Right lobe of liver (tissue), 6 donors: Measurements from ENCODE around the gene NFS1. TPM values are rescaled to one million over a fixed set of nuclear protein-coding genes. Genes with fewer than 3 reads are reported as not detected.

ENCODE experiments used
- ATAC-seq, 4 donors: fragments of 200-7000 bp; cut with Tn5 transposase; one replicate each; pipeline ENCODE4 v1.9.1; 2020; ENCODE audit warnings: mild to moderate bottlenecking in 4 of 4, moderate library complexity in 4 of 4
- DNase-seq, 3 donors: peaks; one replicate each; pipeline ENCODE4 v3.0.0-alpha.2; 2020
- H3K27ac ChIP-seq, 3 donors: fragments of 200-600 bp; one replicate each; pipeline ENCODE4 v1.8.0; 2022
- H3K27me3 ChIP-seq, 2 donors: fragments of 200-600 bp; one replicate each; pipeline ENCODE4 v1.8.0; 2022
- H3K36me3 ChIP-seq, 4 donors: fragments of 200-600 bp; sonication (generic) in 1 of 4; one replicate each; pipeline versions ENCODE4 v1.5.1 to v1.8.0; 2017 to 2022; ENCODE audit warnings: control low read depth in 1 of 4
- H3K4me1 ChIP-seq, 4 donors: fragments of 200-600 bp; sonication (generic) in 1 of 4; one replicate each; pipeline versions ENCODE4 v1.5.1 to v1.8.0; 2017 to 2022; ENCODE audit warnings: control low read depth in 1 of 4
- H3K4me3 ChIP-seq, 3 donors: fragments of 200-600 bp; one replicate each; pipeline ENCODE4 v1.8.0; 2022
- H3K9me3 ChIP-seq, 4 donors: fragments of 200-600 bp; sonication (generic) in 1 of 4; one replicate each; pipeline versions ENCODE4 v1.5.1 to v1.8.0; 2017 to 2022; ENCODE audit warnings: control low read depth in 1 of 4
- POLR2A ChIP-seq: fragments of 450-650 bp; IDR thresholded peaks from one replicate; pipeline ENCODE4 v1.6.1; 2017; ENCODE audit warnings: antibody characterized with exemption, mild to moderate bottlenecking
- WGBS: methylation state at CpG from one replicate; pipeline ENCODE4 v1.1.6; 2018; ENCODE audit warnings: low coverage, low lambda C conversion rate; ENCODE audit not compliant: insufficient coverage; ENCODE audit errors: missing lambda C conversion rate; 5-methylcytosine and 5-hydroxymethylcytosine counted together
- intact Hi-C, 2 donors: fragments of 100-400 bp; cut with DNase I; formaldehyde crosslinking; loops; one replicate each; pipeline versions ENCODE4 v1.11.2 to v1.14.1; 2022
- total RNA-seq, 6 experiments: library from RNA; depleted of rRNA in 2 of 6; stranded (reverse); fragments of >200 nt in 2 of 6; fragmentation: NEBNext Ultra II Directional in 3 of 6; extraction: Animal tissue kit (Norgen Biotek cat#: 25700) in 3 of 6; gene quantifications; one replicate each; pipeline versions ENCODE4 v1.1.0 to v1.2.4, GENCODE V29; 2016 to 2023
- TF ChIP-seq, protein P1 (sequence below), 4 donors: fragments of 200-600 bp in 3 of 4; fragments of 450-650 bp in 1 of 4; IDR thresholded peaks; one replicate each; pipeline versions ENCODE4 v1.5.1 to v1.8.0; 2016 to 2022; ENCODE audit warnings: antibody characterized with exemption in 4 of 4, mild to moderate bottlenecking in 2 of 4
- donor health status: DM: no; HTN: yes; CAD: no.
- donor health status: DM: no; HTN: no; CAD: no.
- donor health status: DM: no; HTN: no; CAD: no.
- donor health status: DM: no; HTN: yes; CAD: no.
- donor health status: DM: no; HTN: yes; CAD: no.

NFS1 gene
- total RNA-seq, 6 experiments from 2014 or later, result 30.9 to 63.7 (median 44.3) TPM

- WGBS, result 71% methylated on average over 9 of the region's 12 CpGs
- Histone ChIP-seq H3K4me3 (no peak overlapping the region), H3K27ac (no peak overlapping the region), H3K27me3 (no peaks in the 10 kb centered on the region), H3K4me1 (peaks cover 0 to 12% (median 0%) of the 10 kb centered on the region in 4 donors), H3K36me3 (peaks cover 0 to 37% (median 16%) of the 10 kb centered on the region in 4 donors), H3K9me3 (no peaks in the 10 kb centered on the region)
- intact Hi-C loops, result no loop called here
- TF ChIP-seq, protein P1, sequence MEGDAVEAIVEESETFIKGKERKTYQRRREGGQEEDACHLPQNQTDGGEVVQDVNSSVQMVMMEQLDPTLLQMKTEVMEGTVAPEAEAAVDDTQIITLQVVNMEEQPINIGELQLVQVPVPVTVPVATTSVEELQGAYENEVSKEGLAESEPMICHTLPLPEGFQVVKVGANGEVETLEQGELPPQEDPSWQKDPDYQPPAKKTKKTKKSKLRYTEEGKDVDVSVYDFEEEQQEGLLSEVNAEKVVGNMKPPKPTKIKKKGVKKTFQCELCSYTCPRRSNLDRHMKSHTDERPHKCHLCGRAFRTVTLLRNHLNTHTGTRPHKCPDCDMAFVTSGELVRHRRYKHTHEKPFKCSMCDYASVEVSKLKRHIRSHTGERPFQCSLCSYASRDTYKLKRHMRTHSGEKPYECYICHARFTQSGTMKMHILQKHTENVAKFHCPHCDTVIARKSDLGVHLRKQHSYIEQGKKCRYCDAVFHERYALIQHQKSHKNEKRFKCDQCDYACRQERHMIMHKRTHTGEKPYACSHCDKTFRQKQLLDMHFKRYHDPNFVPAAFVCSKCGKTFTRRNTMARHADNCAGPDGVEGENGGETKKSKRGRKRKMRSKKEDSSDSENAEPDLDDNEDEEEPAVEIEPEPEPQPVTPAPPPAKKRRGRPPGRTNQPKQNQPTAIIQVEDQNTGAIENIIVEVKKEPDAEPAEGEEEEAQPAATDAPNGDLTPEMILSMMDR (IDR thresholded peaks at IDR 0.05), result no peak
- no peak for TF ChIP-seq POLR2A
- ATAC-seq (peak; percentile 77 to 90 (median 84)), DNase-seq (no peak)
Observed at GRCh38 chr20:35629427-35630145, 69.6 kb downstream of the NFS1 start.

- ATAC-seq, result no peak
- WGBS, result 93% methylated on average over 6 of the region's 8 CpGs
- Histone ChIP-seq H3K9me3 (no peaks in the 10 kb centered on the region), H3K36me3 (peaks cover 0 to 37% (median 16%) of the 10 kb centered on the region in 4 donors), H3K4me3 (no peak overlapping the region), H3K27ac (no peak overlapping the region), H3K27me3 (no peaks in the 10 kb centered on the region), H3K4me1 (peaks cover 0 to 12% (median 0%) of the 10 kb centered on the region in 4 donors)
- no peak for DNase-seq
- TF ChIP-seq, protein P1 (IDR thresholded peaks at IDR 0.05), result no peak
- TF ChIP-seq POLR2A, result no peak
- intact Hi-C loops, result no loop called here
Observed at GRCh38 chr20:35627121-35627520, 72.0 kb downstream of the NFS1 start.

GRCh38 chr20:35626386-35627001 lies 72.7 kb downstream of the NFS1 start:
- Histone ChIP-seq H3K9me3 (no peaks in the 10 kb centered on the region), H3K4me1 (peaks cover 0 to 12% (median 0%) of the 10 kb centered on the region in 4 donors), H3K27me3 (no peaks in the 10 kb centered on the region), H3K4me3 (no peak overlapping the region), H3K27ac (no peak overlapping the region), H3K36me3 (peaks cover 0 to 36% (median 16%) of the 10 kb centered on the region in 4 donors)
- ATAC-seq (no peak), DNase-seq (no peak)
- intact Hi-C loops, result no loop called here
- TF ChIP-seq POLR2A, result no peak
- TF ChIP-seq, protein P1 (IDR thresholded peaks at IDR 0.05), result no peak
- WGBS, result 100% methylated on average over 2 of the region's 13 CpGs

DNA sequence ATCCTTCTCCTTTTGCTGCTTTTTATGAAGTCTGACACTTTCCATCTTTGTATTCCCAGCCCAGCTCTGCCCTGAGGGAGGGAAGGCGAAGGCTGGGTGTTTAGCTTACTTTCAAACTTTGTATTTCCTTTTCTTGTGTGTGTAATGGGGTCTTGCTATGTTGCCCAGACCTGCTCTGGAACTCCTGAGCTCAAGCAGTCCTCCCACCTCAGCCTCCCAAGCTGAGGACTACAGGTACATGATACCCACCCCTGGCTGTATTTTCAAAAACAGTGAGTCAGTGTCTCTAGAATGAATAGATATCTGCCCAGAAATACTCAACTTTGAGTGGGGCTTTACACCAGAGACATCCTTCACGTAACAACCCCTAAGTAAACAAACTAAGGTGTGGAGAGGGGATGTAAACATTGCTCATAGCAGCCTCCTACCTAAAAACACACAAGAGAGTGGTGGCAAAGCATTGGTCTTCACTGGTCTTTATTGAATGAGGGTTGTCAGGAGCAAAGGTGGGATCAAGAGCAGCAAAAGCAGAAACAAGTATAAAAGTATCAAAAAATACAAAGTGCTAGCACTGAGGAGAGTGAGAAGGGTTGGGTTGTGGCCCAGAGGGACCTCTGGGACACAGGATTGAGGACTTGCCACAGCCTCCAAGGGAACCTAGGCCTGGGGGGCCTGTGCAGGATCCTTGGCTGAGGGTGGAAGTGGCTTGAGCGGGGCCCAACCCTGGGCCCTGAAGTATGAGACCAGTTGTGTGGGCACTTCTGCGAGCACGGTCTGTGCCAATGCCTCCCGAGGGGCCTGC lies 73.4 kb downstream of the NFS1 start:
- intact Hi-C loops, result no loop called here
- Histone ChIP-seq H3K4me3 (no peak overlapping the region), H3K27me3 (no peaks in the 10 kb centered on the region), H3K36me3 (peaks cover 0 to 29% (median 16%) of the 10 kb centered on the region in 4 donors), H3K9me3 (no peaks in the 10 kb centered on the region), H3K4me1 (peaks cover 0 to 12% (median 0%) of the 10 kb centered on the region in 4 donors), H3K27ac (no peak overlapping the region)
- no peak for ATAC-seq
- DNase-seq, result no peak
- no peak for TF ChIP-seq POLR2A
- TF ChIP-seq, protein P1 (IDR thresholded peaks at IDR 0.05), result no peak
- 64% methylated on average over 1 of the region's 6 CpGs for WGBS
